Measurements from ENCODE around the gene WBP1. TPM values are rescaled to one million over a fixed set of nuclear protein-coding genes. Genes with fewer than 3 reads are reported as not detected.

Gene WBP1
- total RNA-seq, 1 experiment from 2014 or later: 66.0 TPM

- Mint-ChIP-seq H3K27me3 (ENCODE audit: low read depth) (peaks cover 28% of the 10 kb centered on the region), H3K4me3 (no peak overlapping the region), H3K4me1 (no peaks in the 10 kb centered on the region), H3K27ac (no peak overlapping the region), H3K9me3 (no peaks in the 10 kb centered on the region), H3K36me3 (peaks cover 40% of the 10 kb centered on the region)
- TF ChIP-seq MLX (CRISPR knock-in tag; IDR thresholded peaks at IDR 0.05): no peak
- TF ChIP-seq CREB1 (CRISPR knock-in tag; IDR thresholded peaks at IDR 0.05): no peak
- TF ChIP-seq SMAD3 (CRISPR knock-in tag; IDR thresholded peaks at IDR 0.05; ENCODE audit: borderline replicate concordance): no peak
- TF ChIP-seq ZNF219 (CRISPR knock-in tag; IDR thresholded peaks at IDR 0.05; ENCODE audit: borderline replicate concordance): no peak
- no peak for TF ChIP-seq SP1 (CRISPR knock-in tag; conservative IDR thresholded peaks at IDR 0.05)
- TF ChIP-seq ZNF138 (CRISPR knock-in tag; conservative IDR thresholded peaks at IDR 0.05): no peak
- TF ChIP-seq TCF7 (CRISPR knock-in tag; IDR thresholded peaks at IDR 0.05; ENCODE audit: low read depth): no peak
- no peak for TF ChIP-seq SOX15 (CRISPR knock-in tag; IDR thresholded peaks at IDR 0.05)
- no peak for TF ChIP-seq TEAD4 (CRISPR knock-in tag; IDR thresholded peaks at IDR 0.05)
- TF ChIP-seq ATF6 (CRISPR knock-in tag; IDR thresholded peaks at IDR 0.05): no peak
- TF ChIP-seq ZNF263 (CRISPR knock-in tag; IDR thresholded peaks at IDR 0.05; ENCODE audit: low read depth): no peak
- TF ChIP-seq JUN (CRISPR knock-in tag; IDR thresholded peaks at IDR 0.05): no peak
- no peak for TF ChIP-seq ZBTB21 (CRISPR knock-in tag; IDR thresholded peaks at IDR 0.05; ENCODE audit: borderline replicate concordance)
- no peak for TF ChIP-seq PREB (CRISPR knock-in tag; IDR thresholded peaks at IDR 0.05; ENCODE audit: borderline replicate concordance)
- TF ChIP-seq ATF2 (CRISPR knock-in tag; IDR thresholded peaks at IDR 0.05; ENCODE audit: borderline replicate concordance, low read depth): no peak
- no peak for TF ChIP-seq CREM (CRISPR knock-in tag; IDR thresholded peaks at IDR 0.05)
- TF ChIP-seq USF2 (CRISPR knock-in tag; IDR thresholded peaks at IDR 0.05): no peak
- no peak for TF ChIP-seq ZNF281 (CRISPR knock-in tag; IDR thresholded peaks at IDR 0.05)
- no peak for TF ChIP-seq ZBTB43 (CRISPR knock-in tag; IDR thresholded peaks at IDR 0.05)
- DNase-seq (ENCODE audit: low spot score) (no peak), ATAC-seq (no peak)
- ChIA-PET POLR2A (no interaction called here), CTCF (no interaction called here)
Observed at GRCh38 chr2:74491648-74492544, 33.7 kb downstream of the WBP1 start.
